HG02610 (cell line): Measurements from ENCODE around the gene HECTD1.
"Not testable (repeated sequence)": the region's sequence is repeated elsewhere in the genome, so short reads cannot be mapped to it uniquely, and the experiment has no call there.

Source experiments
- ATAC-seq: cut with Tn5 transposase; IDR thresholded peaks from one replicate; pipeline ENCODE4 v1.9.1; 2021; ENCODE audit warnings: mild to moderate bottlenecking, moderate library complexity; ENCODE audit not compliant: unreplicated experiment

HECTD1 gene

DNA sequence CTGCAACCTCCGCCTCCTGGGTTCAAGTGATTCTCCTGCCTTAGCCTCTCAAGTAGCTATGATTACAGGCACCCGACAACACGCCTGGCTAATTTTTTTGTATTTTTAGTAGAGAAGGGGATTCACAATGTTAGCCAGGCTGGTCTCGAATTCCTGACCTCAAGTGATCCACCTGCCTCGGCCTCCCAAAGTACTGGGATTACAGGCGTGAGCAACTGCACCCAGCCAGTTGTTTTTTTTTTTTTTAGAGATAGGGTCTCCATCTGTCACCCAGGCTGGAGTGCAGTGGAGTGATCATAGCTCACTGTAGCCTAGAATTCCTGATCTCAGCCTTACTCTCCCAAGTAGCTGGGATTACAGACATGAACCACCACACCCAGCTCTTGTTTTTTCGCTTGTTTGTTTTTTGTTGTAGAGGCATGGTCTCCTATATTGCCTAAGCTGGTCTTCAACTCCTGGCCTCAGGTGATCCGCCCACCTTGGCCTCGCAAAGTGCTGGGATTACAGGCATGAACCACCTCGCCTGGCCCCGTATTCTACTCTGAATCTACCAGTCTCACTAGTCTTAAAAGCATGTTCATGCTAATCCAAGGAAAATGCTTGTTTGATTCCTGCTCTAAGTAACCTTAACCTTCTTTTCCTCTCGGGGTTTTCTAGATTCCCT is 149.8 kb downstream of the HECTD1 start:
- no peak for ATAC-seq

DNA sequence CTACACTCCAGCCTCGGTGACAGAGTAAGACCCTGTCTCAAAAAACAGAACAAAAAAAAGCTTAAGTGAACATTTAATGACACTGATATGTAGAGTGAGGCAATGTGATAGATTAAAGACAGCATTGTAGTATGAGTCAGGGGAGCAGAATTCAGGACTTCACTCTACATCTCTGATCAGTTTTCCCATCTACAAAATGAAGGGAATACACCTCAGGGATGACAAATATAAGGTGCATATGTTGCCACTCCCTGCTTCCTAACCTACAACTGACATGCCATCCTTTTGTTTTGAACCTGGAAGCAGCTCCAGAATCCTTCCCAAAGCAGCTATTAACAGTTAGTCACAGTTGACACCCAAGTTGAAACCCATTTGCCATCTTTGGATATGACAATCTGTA is 150.6 kb downstream of the HECTD1 start:
- no peak for ATAC-seq

DNA sequence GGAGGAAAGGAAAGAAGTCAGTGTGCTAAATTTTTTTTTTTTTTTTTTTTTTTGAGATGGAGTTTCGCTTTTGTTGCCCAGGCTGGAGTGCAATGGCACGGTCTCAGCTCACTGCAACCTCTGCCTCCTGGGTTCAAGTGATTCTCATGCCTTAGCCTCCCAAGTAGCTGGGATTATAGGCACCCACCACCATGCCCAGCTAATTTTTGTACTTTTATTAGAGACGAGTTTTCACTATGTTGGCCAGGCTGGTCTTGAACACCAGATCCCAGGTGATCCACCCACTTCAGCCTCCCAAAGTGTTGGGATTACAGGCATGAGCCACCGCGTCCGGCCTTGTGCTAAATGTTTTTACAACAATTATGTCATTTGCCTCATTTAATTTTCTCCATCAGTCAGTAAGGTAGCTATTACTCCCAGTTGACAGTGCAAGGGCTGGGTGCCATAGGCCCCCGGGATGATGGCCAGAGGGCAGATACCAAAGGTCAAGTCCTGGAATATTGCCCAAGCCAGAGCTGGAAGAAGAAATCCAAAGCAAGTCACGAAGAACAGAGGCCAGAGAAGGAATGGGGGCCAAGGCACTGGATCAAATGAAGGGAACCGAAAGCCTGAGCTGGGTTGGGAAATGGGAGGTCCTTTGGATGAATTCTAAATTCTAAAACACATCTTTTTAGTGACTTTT is 154.5 kb downstream of the HECTD1 start:
- not testable (repeated sequence) for ATAC-seq

DNA sequence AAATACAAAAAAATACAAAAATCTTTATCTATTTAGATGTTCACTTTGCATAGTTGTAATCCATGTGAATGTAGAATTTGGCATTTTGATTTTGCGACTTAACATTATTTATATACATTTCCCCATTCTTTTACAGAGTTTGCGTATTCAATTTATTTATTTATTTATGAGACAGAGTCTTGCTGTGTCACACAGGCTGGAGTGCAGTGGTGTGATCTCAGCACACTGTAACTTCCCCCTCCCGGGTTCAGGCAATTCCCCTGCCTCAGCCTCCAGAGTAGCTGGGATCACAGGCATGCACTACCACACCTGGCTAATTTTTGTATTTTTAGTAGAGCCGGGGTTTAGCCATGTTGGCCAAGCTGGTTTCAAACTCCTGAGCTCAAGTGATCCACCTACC is 156.1 kb downstream of the HECTD1 start:
- no peak for ATAC-seq

DNA sequence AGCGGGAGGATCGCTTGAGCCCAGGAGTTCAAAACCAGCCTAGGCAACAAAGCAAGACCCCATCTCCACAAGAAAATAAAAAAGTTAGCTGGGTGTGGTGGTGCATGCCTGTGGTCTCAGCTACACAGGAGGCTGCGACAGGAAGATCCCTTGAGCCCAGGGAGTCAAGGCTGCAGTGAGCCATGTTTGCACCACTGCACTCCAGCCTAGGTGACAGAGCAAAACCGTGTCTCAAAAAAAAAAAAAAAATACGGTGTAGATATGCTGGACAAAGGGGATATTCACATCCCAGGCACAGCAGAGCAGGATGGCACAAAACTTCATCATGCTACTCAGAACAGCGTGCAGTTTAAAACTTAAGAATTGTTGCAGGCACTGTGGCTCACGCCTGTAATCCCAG is 156.6 kb downstream of the HECTD1 start:
- ATAC-seq: no peak
